ENCODE results near the gene SPATA3. TPM values are rescaled to one million over a fixed set of nuclear protein-coding genes. Genes with fewer than 3 reads are reported as not detected.

The SPATA3 gene
- total RNA-seq, 1 donor: not detected

DNA sequence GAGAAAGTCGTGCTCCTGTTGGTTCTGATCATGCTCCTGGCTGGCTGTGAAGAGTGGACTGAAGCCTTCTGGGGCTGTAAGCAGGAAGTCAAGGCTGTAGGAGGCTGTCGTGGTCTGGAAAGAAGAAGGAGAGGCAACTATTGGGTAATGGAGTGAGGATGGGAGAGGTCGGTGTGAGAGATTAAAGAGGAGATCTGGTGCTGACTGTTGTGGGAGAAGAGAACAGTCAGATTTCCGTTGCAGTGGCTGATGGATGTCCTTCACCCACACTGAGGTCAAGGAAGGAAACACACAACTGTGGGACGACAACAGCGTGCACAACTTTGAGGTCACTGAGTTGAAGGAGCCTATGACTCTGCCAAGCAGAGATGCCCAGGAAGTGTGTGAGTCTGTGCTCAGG lies 57.9 kb downstream of the SPATA3 start:
- TF ChIP-seq, protein P1, sequence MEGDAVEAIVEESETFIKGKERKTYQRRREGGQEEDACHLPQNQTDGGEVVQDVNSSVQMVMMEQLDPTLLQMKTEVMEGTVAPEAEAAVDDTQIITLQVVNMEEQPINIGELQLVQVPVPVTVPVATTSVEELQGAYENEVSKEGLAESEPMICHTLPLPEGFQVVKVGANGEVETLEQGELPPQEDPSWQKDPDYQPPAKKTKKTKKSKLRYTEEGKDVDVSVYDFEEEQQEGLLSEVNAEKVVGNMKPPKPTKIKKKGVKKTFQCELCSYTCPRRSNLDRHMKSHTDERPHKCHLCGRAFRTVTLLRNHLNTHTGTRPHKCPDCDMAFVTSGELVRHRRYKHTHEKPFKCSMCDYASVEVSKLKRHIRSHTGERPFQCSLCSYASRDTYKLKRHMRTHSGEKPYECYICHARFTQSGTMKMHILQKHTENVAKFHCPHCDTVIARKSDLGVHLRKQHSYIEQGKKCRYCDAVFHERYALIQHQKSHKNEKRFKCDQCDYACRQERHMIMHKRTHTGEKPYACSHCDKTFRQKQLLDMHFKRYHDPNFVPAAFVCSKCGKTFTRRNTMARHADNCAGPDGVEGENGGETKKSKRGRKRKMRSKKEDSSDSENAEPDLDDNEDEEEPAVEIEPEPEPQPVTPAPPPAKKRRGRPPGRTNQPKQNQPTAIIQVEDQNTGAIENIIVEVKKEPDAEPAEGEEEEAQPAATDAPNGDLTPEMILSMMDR (IDR thresholded peaks at IDR 0.05; ENCODE audit: insufficient read depth, low read depth, low read length): no peak
- H3K4me3 ChIP-seq (ENCODE audit: low read depth, low read length): no peak overlapping the region
- no peak for DNase-seq (ENCODE audit: low read depth)

DNA sequence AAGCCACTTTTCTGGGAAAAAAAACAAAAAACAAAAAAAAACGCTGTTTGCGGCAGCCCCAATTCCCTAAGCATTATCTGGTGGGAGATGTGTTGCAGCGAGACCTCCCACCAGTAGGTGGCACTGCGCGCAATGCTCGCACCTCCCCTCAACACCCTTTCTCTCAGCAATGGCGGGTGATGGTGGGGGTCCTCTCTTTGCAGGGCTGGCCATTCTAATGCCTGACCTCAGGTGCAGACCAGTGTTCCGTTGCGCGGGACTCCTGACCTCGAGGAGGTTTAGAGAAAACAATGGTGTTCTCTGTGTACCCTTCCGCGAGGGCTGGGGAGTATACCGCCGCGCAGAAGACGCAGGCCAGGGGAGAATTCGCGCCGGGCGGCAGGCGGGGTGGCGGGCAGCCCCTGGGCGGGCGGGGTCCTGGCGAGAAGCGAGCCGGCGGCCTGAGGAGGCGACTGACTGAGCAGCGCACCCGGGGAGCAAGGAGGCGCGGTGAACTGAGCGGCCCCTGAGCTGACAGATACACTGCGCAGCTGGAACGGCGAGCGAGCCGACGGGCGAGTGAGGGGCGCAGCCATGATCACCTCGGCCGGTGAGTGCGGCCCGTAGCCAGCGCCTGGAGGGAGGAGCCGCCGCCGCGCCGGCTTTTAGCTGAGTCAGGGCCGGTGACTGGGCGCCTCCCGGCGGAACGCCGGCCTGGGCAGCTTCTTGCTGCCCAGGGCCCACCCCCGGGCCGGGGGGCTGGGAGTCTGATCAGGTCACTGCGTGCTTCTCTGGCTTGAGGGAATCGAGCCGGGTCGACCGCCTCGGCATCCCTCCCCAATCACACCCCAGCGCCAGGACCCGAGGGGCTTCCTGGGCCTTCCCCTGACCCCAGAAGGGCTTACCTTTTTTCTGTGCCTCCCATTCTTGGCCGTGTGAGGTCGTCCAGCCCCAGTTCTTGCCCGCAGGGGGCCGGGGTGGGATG lies 60.8 kb downstream of the SPATA3 start, which contains the start of gene PSMD1:
PSMD1 (plus strand) TSS at position 415 of the 964 bp plus-strand sequence; CDS start at position 574, 159 bp downstream.
- peak within 1 kb of the TSS; percentile 70 for H3K4me3 ChIP-seq (ENCODE audit: low read depth, low read length)
- TF ChIP-seq, protein P1 (IDR thresholded peaks at IDR 0.05; ENCODE audit: insufficient read depth, low read depth, low read length): peak; percentile 97
- peak; percentile 95 for DNase-seq (ENCODE audit: low read depth)

DNA sequence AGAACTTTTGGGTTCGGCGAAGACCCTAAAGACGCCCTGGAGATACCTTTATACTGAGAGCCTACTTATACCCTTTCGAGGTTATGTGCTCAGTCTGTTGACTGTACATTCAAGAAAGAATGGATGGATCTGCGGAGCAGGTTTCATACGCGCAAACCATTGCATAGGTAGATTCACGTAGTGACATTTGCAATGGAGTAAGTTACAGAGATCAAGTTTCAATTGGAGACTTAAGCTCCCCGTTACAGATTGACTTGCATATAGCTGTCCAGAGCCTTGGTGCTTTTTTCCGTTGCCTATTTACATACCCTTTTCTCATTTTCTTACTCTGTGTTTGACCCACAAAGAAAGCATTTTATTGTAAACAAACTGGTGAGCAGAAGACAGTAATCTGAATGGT lies 61.7 kb downstream of the SPATA3 start:
- DNase-seq (ENCODE audit: low read depth): peak; percentile 57
- H3K4me3 ChIP-seq (ENCODE audit: low read depth, low read length): peak overlapping the region; percentile 70
- TF ChIP-seq, protein P1 (IDR thresholded peaks at IDR 0.05; ENCODE audit: insufficient read depth, low read depth, low read length): no peak

Other genes with a start within 250 kb of the SPATA3 start
- 37.1 and 58.6 TPM in 2 replicates for gene ITM2C, start 131.2 kb upstream of the SPATA3 start, total RNA-seq
- not detected in 2 replicates for gene GPR55, start 70.9 kb upstream of the SPATA3 start, total RNA-seq
- gene C2orf72, start 41.4 kb downstream of the SPATA3 start, total RNA-seq: not detected in 2 replicates
- 116 and 153 TPM in 2 replicates for gene PSMD1, start 60.7 kb downstream of the SPATA3 start, total RNA-seq
- gene HTR2B, start 128.9 kb downstream of the SPATA3 start, total RNA-seq: 109 and 159 TPM in 2 replicates
- 189 and 260 TPM in 2 replicates for gene ARMC9, start 202.5 kb downstream of the SPATA3 start, total RNA-seq